ENCODE data around the gene LPP.

- TF ChIP-seq CTCF (IDR thresholded peaks at IDR 0.05; ENCODE audit: low read length) (no peak), EZH2 (optimal IDR thresholded peaks at IDR 0.05; ENCODE audit: low read depth, low read length) (no peak)
Observed at GRCh38 chr3:188335656-188336055, 181.7 kb downstream of the LPP start.

Measured in MM.1S (cell line).